DMS 273 treated with DMSO at 0.1 percent for 48 hours (cell line): ENCODE results near the gene TFF2.

Experiments used
- DNase-seq: peaks from one replicate; lab custom pipeline; 2025; lab: John Stamatoyannopoulos, UW

The TFF2 gene

DNA sequence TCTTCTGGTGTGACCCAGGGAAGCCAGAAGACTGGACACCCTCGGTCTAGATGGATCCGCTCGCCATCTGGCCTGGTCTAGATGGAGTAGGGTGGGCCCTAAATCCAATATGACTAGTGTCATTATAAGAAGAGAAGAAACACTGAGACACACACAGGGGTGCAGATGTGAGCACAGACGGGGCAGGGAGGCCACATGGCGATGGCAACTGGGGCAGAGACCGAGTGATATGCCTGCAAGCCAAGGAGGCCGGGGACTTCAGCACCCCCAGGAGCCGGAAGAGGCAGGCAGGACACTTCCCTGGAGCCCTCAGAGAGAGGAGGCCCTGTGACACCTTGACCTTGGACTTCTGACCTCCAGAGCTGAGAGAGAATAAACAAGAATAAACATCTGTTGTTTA is 30.0 kb downstream of the TFF2 start:
- DNase-seq, result no peak

DNA sequence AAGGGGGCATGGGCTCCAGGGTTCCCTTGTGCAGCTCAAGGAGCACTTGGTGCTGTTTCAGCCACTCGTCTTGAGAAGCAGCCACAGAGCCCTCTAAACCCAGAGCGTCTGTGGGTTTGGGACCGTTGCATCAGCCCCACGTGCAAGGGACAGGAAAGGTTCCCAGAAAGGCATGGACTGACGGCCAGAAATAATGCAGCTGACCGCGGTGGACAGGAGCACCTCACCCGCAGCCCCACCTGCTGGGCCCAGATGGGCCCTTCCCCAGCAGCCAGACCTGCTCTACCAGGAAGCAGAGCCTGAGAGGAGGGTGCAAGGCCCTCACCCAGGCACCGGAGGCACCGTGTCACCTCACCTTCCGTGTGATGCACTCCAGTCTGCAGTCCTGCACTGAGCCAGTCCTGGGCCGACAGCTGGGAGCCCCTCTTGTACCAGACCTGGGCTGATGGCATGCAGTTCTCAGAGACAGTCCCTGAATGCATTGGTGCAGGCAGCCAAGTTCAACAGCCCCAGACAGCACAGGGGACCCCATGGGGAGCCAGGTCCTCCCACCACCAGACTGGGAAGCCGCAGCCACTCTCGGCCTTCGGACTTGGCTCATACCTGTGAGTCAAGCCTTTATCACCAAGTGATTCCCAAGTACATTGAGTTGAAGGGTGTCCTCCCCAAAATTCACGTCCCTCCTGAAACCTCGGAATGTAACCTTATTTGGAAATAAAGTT is 30.8 kb downstream of the TFF2 start:
- DNase-seq, result no peak

DNA sequence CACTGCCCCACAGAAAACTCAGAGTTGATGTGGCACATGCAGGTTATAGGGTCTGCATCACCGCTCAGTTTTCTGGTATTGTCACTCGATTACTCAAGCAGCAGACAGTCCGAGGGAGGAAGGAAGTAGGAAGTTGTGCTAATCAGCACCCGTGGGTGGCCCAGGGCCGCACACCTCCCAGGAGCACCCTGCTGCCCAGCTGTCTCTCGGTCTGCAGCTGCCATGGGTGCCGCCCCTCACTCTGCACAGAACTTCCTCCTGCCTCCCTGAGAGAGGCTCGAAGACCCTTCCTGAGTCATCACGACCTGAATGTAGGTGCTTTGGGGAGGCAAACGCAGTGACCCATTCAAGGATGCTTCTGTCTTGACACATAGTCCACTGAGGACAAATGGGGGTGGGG is 31.4 kb downstream of the TFF2 start:
- DNase-seq, result no peak

DNA sequence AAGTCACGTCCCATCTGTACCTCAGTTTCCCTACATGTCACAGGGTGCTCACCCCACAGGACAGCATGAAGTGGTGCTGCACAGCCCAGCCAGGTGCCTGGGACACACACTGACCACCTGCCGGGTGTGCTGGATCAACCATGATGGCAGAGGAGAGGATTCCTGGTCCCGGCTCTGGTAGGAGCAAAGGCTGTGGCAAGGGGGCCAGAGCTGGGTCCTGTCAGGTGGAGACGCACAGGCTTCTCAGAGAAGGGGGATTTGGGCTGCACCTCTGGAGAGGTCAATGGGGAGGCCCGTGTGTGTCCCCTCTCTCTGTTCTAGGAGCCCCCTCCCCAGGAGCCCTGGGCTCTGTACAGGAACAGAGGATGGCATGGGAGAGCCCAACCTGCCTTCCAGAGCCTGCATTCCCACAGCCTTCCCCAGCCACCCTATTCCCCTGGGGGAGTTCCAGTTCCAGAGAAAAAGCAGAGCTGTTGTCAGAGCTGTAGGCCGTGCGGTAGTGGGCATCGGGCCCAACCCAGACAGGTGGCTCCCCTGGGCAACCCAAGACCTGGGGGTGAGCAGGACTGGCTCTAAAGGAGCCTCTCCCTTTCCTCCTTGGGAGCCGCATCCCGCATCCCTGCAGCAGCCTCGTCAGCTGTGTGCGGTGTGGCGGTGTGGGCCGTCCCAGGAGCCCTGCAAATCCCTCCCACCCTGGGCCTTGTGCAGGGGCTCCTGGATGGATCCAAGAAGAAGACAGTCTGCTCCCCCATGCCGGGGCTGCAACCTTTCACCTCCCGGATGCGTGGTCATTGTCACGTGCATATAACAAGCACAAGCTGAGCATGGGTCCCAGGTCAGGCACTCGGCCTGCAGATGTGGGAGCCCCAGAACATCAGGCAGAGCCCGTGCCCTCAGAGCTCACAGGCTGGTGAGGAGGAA is 32.7 kb downstream of the TFF2 start:
- DNase-seq, result no peak

DNA sequence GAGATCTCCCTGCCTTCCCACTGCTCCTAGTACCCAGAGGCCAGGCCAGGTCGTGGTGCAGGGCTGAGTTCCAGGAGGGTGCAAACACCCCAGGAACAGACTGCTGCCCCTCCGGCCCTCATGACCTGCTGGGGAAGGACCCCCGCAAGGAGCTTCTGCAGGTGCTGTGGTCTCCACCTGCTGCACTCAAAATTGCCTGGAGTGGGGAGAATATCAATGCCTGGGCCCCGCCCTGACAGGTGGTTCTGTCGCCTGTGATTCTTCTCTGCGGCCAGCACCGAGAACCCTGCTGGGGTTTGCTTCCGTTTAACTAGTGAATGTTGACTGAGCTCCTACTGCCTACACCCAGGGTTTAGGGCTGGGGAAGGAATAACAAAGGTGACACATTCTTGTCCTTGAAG is 33.5 kb downstream of the TFF2 start:
- no peak for DNase-seq

DNA sequence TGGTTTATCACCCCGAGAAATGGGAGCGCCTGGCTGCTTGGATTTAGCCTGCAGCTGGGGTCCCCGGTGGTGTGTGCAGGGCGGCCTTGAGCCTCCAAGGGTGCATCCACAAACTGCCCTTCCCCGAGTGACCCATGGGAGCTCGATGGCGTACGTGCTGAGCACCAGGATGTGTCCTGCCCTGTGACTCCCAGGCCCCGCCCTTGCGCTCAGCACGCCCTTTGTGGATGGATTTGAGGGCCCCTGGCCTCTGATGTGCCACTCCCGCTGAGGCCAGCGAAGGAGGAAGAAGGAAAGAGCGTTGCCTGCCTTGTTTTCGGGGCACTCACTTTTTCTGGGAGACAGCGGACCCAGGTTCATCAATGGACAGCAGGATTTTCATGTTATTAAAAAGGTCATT is 33.9 kb downstream of the TFF2 start:
- no peak for DNase-seq

DNA sequence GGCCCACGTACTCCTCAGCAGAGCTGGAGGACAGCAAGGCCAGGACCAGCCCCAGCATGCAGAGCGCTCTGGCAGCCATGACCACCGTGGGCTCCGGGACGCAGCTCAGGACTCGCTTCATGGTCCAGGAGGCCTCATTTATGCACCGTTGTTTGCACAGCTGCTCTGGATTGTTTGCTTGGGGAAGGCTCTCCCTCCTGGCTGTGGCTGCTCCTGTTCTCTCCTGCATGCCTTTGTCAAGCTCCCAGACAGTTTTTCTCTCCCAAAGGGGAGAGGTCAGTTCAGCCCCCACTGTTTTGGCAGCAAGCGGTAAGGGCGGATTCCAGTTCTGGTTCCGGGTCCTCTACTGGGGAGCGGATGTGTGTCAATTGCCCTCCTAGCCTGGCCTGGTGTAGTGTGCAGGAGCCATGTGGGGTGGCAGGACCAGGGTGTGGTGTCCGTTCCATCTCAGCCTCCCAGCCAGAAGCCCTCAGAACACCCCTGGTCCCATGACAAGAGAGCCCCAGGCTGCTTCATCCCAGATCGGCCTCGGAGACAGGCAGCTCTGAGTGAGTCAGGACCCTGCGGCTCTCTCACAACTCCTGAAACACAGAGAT is 35.4 kb downstream of the TFF2 start, which contains the start of gene TFF3:
Gene TFF3, minus strand, starts transcription at position 114 of the 596 bp plus-strand sequence. Its CDS starts 35 bp downstream, at position 79.
- no peak for DNase-seq

DNA sequence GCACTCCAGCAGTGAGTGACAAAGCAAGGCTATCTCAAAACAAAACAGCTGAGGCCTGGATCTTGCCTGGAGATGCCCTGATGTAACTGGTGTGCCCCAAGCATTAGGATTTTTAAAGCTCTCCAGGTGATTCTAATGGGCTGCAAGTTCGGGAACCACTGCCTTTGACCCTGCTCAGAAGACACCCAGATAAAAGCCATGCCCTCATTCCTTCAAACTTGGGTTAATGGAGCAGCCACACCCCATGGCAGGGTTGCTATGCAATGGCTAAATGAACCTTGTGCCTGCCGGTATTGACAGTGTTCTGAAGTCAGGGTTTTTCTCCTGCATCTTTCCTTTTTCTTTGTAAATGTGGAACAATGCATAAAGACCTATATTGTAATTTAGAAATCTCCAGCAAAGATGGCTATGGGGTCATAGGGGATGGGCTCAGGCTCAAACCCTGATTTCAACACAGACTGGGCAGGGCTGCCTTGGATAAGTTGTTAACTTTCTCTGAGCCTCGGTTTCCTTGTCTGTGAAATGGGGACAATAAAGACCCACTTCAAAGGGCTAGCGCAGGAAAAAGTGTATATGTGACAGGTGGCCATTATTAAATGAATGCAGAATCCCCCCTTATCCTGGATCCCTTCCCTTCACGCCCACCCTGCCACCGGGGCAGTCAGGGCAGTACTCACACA is 36.0 kb downstream of the TFF2 start:
- DNase-seq, result no peak

DNA sequence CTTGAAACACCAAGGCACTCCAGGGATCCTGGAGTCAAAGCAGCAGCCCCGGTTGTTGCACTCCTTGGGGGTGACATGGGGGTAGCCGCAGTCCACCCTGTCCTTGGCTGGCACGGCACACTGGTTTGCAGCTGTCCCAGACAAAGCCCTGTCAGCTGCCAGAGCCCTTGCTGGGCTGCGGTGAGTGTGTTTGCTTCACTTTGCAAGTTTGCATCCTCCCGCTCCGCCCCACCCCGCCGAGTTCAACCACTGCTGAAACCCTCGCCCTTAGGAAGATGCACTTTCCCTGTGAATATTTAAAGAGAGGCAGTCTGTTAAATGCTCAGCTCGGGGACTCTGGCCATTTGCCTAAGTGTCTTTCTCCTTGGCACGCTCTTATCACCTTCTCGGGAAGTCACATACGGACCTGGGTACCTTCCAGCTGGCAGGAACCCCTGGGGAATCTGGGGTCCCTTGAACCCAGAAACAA is 37.3 kb downstream of the TFF2 start:
- no peak for DNase-seq

DNA sequence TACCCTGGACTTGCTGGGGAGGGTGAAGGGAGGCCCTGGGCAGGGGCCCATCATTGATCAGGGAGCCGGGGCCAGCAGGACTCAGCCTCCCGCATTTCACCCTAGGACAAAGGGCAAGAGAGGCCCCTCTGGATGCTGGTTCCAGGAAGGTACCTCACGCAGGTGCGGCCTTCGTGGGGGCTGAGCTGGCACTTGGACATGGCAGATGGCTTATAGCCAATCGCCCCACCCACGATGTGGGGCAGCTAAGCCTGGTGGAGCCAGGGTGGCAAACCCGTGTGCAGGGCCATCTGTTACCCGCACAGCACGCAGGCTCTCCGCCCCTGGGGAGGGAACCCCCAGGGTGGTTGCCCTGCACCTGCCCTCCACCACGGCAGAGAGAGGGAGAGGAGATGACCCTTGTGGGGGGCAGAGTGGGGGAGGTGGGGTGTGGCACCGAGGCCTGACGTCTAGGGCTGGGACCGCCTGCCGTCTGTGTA is 38.1 kb downstream of the TFF2 start:
- DNase-seq, result no peak

DNA sequence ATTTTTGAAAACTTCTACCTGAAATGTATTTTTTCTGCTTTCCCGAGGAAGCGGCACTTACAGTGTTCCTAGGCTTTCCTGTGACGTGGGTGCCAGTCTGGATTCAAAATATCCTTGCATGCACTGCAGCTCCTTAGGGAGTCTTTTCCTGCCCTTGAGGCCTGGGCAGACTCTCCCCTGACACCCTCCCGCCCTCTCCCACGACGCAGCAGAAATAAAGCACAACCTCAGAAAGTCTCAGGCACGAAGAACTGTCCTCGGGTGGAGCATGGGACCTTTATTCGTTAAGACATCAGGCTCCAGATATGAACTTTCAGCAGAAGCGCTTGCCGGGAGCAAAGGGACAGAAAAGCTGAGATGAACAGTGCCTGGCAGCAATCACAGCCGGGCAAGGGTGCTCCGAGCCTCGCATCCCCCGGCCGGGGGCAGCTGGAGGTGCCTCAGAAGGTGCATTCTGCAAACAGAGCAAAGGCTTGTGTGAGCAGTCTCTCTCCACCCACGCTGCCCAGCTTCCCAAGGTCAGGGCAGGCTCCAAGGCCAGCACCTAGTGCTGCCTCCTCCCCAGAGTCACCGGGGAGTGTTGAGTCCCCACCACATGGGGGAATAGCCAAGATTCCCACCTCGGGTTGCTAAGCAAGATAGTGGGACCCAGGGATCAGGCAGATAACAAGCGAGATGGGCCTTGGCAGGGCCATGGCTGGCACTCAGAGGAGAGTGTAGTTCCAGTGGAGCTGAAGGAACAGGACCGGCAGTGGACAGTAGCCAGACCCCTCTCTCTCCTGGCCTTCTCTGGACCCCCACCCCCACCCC is 38.8 kb downstream of the TFF2 start:
- no peak for DNase-seq

DNA sequence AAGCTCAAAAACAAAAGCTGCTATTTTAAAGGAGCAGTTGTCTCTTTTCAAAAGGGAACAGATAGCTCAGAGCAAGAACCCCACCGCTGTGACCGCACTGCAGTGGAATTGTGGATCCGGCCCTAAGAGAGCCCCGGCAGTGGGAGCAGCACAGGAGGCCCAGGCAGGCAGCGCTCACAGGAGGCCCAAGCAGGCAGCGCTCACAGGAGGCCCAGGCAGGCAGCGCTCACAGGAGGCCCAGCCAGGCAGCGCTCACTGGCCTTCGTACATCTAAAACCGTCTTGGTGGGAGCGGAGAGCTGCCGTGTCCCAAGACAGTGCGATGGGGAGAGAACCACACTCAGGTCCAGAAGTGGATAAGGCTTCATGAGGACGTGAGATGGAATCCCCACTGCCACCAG is 39.6 kb downstream of the TFF2 start:
- no peak for DNase-seq

DNA sequence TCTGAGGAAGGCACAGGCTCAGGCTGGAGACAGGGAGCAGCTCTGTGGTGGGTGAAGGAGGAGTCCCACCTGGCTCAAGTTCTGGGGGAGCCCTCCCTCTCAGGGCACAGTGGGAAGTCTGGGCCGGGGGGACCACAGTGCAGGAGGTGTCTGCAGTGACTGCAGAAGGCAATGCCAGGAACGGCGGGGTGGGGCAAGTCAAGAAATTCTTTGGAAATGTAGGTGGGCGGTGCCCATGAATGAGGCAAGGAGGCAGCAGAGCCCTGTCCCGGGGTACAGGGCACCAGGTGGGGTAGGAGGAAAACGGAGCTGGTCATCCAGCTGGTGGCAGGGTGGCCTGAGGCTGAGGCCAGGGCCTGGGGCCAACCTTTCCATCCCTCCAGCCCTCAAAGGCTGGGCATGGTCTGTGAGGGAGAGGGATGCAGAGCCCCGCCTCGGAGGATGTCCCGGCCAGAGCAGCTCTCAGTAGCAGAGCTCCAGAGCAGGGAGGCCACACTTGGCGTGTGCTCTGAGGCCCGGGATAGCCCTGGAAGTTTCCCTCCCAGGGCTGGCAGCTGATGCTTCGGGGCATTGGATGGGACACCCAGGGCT is 40.3 kb downstream of the TFF2 start:
- no peak for DNase-seq

DNA sequence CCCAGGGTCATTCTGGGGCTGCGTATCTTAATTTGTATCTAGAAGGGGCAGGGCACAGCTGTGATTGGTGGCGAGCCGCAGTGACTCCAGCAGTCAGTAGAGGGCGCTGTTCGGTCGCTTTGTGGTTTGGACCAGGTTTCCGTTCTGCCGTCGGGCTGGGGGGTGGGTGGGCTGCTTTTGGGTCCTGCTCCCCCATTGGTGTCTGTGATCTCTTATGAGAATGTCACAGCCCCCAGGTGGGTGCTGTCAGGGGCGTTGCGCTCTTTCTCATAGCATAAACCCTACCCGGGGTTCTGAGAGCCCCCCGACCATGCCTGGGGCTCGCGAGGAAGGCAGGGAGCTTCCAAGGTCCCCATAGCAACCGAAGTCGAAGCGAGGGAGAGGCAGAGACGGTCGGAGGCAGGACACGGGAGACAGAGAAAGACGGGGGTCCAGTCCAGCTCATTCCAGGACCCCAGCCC is 41.0 kb downstream of the TFF2 start:
- no peak for DNase-seq

DNA sequence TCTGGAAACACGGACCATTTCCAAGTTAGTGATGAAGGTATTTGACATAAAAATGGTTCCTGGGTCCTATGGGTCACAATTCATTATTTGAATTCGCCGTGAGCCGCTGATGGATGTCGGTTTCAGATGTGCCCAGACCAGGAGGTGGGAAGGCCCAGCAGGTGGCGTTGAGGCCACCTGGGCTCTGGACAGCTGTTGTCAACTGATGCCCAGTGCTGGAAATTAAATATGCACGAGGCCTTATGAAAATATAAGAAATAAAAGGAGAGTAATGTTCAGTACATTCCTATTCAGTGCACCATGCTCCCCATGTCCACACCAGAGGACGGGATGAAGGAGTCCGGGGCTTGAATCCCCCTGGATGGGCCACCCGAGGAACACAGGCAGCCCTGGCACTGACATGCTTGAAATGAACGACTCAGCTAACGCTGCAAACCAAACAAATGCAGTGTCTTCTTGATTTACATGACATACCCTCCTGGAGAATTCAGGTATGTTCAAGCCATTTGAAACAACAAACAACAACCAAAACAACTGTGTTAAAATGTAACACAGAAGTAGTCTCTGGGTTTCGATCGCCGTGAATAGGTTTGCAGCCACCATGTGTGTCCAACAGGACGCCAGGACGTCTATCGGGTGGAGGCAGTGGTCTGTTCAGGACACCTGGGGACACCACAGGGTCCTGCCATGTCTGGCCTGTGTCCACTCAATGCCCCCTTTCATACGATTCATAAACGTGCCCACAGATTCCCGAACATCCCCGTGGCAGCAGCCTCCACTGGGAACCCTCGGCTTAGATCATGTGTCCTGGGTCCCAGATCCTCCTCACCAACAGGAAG is 41.7 kb downstream of the TFF2 start:
- no peak for DNase-seq

DNA sequence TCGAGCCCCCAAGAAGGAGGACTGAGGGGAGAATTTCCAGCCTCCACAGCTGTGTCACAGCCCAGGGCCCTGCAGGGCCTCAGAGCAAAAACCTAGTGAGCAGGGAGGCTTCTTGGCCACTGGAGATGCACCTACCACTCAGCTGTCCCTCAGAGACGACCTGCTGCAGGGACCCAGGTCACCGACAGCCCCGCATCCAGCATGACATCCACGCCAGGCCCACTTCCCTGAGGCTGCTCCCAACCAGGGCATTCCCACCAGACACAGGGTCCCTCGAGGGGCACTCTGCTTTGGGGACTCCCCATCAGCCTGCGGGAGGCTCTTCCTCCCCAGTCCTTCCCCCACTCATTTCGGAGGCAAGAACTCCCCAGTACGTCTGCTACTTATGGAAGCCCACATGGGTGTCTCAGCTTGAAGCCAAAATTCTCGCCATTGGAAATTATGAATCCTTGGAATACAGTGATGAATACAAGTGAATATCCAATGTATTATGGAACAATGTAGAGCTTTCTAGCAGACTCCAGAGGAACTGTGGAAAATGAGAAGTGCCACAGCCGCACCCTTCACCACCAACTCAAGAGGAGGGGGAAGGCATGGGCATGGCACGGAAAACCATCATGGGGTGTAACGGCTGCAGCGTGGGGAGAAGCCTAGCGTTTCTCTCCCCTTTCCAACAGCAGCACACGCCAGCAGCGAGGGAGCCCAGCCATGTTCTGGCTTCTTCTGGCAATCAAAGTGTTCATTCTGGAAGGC is 42.5 kb downstream of the TFF2 start:
- DNase-seq, result no peak

DNA sequence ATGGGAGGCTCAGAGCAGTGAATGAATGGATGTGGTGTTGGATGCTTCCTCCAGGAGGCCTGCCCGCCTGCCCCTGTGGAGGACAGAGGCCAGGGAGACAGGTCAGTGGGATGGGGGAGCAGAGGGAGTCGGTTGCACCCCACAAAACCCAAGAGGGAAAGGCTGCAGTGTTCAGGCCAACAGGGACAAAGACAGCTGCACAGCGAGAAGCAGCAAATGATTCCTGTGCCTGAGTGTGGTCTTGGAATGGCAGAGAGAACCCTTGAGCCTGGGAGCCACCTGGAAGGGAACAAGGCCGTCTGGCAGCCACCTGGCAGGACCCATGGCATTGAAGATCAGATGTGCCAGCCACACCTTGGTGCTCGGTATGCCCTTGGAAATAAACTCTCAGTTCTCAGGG is 43.7 kb downstream of the TFF2 start:
- no peak for DNase-seq

DNA sequence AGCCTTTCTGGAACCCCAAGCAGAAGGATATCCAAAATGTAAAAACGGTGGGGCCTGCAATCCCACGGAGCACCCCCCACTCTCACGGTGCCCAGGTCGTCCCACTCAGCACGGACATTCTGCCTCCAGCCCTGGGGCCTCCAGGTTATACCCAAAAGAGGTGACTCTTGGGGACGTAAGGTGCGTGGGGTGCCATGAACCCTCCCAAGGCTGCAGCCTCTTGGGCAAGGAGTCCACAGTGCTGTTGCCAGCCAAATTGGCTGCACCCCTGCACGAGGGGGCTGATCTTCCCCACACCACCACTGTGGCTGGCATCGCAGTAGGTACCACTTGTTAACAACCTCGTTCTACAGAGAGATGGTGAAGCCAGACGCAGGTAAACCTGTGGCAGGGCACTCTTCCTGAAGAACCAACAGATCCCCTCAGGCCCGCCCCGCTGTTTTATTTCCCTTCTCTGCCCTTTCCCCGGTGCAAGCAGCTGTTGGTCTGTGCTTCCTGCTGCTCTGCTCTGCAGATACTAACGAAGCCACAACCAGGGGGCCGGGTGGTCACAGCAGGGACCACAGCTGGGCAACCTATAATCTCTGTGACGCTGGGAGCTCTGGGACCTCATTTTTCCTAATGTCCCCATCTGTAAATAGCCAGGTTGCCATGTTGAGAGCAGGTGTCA is 44.3 kb downstream of the TFF2 start:
- no peak for DNase-seq
